Colonic mucosa (tissue), 4 donors: ENCODE data around the gene TTLL1. TPM values are rescaled to one million over a fixed set of nuclear protein-coding genes. Genes with fewer than 3 reads are reported as not detected.
A peak's percentile ranks its signal among the peaks of the same experiment; 100 is the strongest.

Experiments used
- DNase-seq: peaks from one replicate; pipeline ENCODE4 v3.0.0-alpha.2; 2020
- H3K27ac ChIP-seq: fragments of 200-600 bp; one replicate; pipeline ENCODE4 v1.8.0; 2021
- H3K27me3 ChIP-seq: fragments of 200-600 bp; one replicate; pipeline ENCODE4 v1.8.0; 2021
- H3K36me3 ChIP-seq: fragments of 200-600 bp; one replicate; pipeline ENCODE4 v1.8.0; 2021
- H3K4me1 ChIP-seq: fragments of 200-600 bp; one replicate; pipeline ENCODE4 v1.8.0; 2021; ENCODE audit warnings: mild to moderate bottlenecking
- H3K4me3 ChIP-seq: fragments of 200-600 bp; one replicate; pipeline ENCODE4 v1.8.0; 2021
- H3K9ac ChIP-seq, 2 donors: one replicate each; pipeline ENCODE4 v1.7.0; 2013; ENCODE audit warnings: control low read depth in 2 of 2, low read depth in 2 of 2, low read length in 2 of 2
- H3K9me3 ChIP-seq: fragments of 200-600 bp; one replicate; pipeline ENCODE4 v1.8.0; 2021
- intact Hi-C: fragments of 100-400 bp; cut with DNase I; formaldehyde crosslinking; loops from one replicate; pipeline ENCODE4 v1.14.1; 2022
- total RNA-seq, 2 donors: library from RNA; stranded (reverse); fragmentation: NEBNext Ultra II Directional in 1 of 2; extraction: Animal tissue kit (Norgen Biotek cat#: 25700) in 1 of 2; gene quantifications; one replicate each; pipeline ENCODE4 v1.2.1, GENCODE V29; 2021
- TF ChIP-seq, protein P1 (sequence below): fragments of 200-600 bp; IDR thresholded peaks from one replicate; pipeline ENCODE4 v1.8.0; 2022; ENCODE audit warnings: antibody characterized with exemption, mild to moderate bottlenecking
- donor health status: healthy.
- donor health status: DM: no; HTN: no; CAD: no.
- donor health status: DM: no; HTN: no; CAD: no.

TTLL1 gene
- total RNA-seq, 2 donors from 2014 or later = 1.9 to 3.3 TPM

GRCh38 chr22:43042101-43042780, 47.0 kb downstream of the TTLL1 start:
- DNase-seq = no peak
- H3K9me3 ChIP-seq = no peaks in the 10 kb centered on the region
- no peak overlapping the region for H3K9ac ChIP-seq
- no peaks in the 10 kb centered on the region for H3K4me1 ChIP-seq
- TF ChIP-seq, protein P1, sequence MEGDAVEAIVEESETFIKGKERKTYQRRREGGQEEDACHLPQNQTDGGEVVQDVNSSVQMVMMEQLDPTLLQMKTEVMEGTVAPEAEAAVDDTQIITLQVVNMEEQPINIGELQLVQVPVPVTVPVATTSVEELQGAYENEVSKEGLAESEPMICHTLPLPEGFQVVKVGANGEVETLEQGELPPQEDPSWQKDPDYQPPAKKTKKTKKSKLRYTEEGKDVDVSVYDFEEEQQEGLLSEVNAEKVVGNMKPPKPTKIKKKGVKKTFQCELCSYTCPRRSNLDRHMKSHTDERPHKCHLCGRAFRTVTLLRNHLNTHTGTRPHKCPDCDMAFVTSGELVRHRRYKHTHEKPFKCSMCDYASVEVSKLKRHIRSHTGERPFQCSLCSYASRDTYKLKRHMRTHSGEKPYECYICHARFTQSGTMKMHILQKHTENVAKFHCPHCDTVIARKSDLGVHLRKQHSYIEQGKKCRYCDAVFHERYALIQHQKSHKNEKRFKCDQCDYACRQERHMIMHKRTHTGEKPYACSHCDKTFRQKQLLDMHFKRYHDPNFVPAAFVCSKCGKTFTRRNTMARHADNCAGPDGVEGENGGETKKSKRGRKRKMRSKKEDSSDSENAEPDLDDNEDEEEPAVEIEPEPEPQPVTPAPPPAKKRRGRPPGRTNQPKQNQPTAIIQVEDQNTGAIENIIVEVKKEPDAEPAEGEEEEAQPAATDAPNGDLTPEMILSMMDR = no peak
- no peak overlapping the region for H3K27ac ChIP-seq
- intact Hi-C loops = no loop called here
- no peaks in the 10 kb centered on the region for H3K27me3 ChIP-seq
- H3K36me3 ChIP-seq = no peaks in the 10 kb centered on the region
- H3K4me3 ChIP-seq = no peak overlapping the region

GRCh38 chr22:43039800-43040199, 49.4 kb downstream of the TTLL1 start:
- Histone ChIP-seq H3K36me3 (no peaks in the 10 kb centered on the region), H3K27ac (no peak overlapping the region), H3K4me1 (no peaks in the 10 kb centered on the region), H3K9me3 (no peaks in the 10 kb centered on the region), H3K27me3 (no peaks in the 10 kb centered on the region), H3K9ac (no peak overlapping the region), H3K4me3 (no peak overlapping the region)
- TF ChIP-seq, protein P1 = no peak
- DNase-seq = no peak
- intact Hi-C loops = no loop called here

DNA sequence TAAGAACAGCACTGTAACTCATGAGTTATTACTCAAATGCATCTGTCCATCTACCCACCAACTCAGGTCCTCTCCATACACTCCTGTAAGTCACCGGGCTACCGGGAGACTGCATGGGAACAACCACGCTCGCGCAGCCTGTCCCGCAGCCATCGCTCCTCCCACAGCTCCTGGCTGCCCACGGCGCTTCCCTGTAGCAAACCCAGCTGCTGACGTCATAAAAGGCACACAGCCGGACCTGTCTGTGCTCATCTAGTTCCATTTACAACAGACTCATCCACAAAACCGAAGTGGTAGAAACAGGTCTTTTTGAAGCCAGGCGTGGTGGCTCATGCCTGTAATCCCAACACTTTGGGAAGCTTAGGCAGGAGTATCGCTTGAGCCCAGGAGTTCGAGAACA, 50.9 kb downstream of the TTLL1 start:
- Histone ChIP-seq H3K4me1 (no peaks in the 10 kb centered on the region), H3K9ac (no peak overlapping the region), H3K4me3 (no peak overlapping the region), H3K27me3 (no peaks in the 10 kb centered on the region), H3K9me3 (no peaks in the 10 kb centered on the region), H3K27ac (no peak overlapping the region), H3K36me3 (no peaks in the 10 kb centered on the region)
- TF ChIP-seq, protein P1 = no peak
- no peak for DNase-seq
- intact Hi-C loops = no loop called here

- Histone ChIP-seq H3K4me1 (no peaks in the 10 kb centered on the region), H3K36me3 (no peaks in the 10 kb centered on the region), H3K9me3 (no peaks in the 10 kb centered on the region), H3K9ac (no peak overlapping the region), H3K27me3 (no peaks in the 10 kb centered on the region), H3K4me3 (no peak overlapping the region), H3K27ac (no peak overlapping the region)
- TF ChIP-seq, protein P1 = no peak
- DNase-seq = peak; percentile 29
- intact Hi-C loops = no loop called here
These were observed 52.8 kb downstream of the TTLL1 start for GRCh38 chr22:43036282-43036829.

DNA sequence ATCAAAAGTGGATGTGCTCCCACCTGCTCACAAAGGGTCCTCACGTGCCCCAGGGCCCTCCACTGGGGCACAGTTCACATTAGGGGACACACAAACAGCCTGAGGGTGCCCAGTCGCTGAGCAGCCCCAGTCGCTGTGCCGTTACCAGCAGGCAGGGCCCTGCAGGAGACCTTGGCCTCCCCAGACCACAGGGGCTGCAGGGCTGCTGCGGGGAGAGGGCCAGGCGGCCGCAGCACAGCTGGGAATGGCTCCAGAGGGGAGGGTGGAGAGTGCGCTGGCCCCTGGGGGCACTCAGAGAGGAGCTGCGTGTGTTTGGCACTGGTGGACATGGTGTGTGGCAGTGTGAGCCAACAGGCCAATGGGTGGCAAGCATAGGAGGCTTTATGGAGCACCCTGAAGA, 53.9 kb downstream of the TTLL1 start:
- Histone ChIP-seq H3K9me3 (no peaks in the 10 kb centered on the region), H3K36me3 (no peaks in the 10 kb centered on the region), H3K4me1 (no peaks in the 10 kb centered on the region), H3K4me3 (no peak overlapping the region), H3K27me3 (no peaks in the 10 kb centered on the region), H3K9ac (no peak overlapping the region), H3K27ac (no peak overlapping the region)
- no peak for DNase-seq
- intact Hi-C loops = loop anchor here (2.0 kb wide), 1 partner anchor 166 kb away; no protein-coding TSS in a partner anchor
- TF ChIP-seq, protein P1 = no peak
